C4-2B (cell line): ENCODE results near the gene PDPK1.
"Not testable (repeated sequence)": the region's sequence is repeated elsewhere in the genome, so short reads cannot be mapped to it uniquely, and the experiment has no call there.

Experiments used
- H3K27ac ChIP-seq: fragments of 450-650 bp; 2 replicates; pipeline ENCODE4 v1.5.1; 2017
- ZFX ChIP-seq: fragments of 450-650 bp; IDR thresholded peaks from 2 replicates; pipeline ENCODE4 v1.6.1; 2017
- TF ChIP-seq, protein P1 (sequence below): fragments of 450-650 bp; conservative IDR thresholded peaks from 2 replicates; pipeline ENCODE4 v1.5.1; 2017; ENCODE audit warnings: mild to moderate bottlenecking

Gene PDPK1

DNA sequence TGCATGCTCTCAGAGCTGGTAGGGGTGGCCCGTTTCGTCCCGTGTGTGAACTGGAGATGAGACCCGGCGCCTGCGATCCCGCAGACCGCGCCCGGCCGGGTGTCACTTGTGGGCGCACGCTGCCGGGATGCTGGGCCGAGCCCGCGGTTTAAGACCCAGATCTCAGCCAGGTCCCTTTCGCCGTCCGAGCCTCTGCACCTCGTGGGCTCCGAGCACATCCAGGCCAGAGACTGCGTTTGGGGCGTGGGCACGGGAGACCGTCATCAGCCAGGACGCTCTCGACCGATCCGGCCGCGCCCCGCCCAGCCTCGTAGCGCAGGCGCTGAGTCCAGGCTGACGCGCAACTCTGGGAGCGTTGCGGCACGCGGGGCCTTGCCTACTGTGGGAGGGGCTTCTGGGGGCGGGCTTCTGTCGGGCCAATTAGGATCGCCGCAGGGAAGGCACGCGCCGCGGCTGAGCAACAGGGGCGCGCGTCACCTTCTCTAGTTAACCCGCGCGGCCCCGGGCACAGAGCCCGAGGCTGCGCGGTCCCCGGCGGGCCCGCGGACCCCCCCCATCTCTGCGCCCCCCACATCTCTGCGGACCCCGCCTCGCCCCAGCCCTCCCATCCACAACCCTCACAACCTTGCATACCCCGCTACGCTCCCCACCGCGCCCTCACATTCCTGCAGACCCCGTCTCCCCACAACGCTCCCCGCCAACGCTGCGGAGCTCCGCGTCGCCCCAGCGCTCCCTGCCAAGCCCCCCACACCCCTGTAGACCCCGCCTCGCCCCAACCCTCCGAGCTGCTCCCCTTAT lies 5.9 kb upstream of the PDPK1 start:
- peak overlapping the region; percentile 72 for H3K27ac ChIP-seq

DNA sequence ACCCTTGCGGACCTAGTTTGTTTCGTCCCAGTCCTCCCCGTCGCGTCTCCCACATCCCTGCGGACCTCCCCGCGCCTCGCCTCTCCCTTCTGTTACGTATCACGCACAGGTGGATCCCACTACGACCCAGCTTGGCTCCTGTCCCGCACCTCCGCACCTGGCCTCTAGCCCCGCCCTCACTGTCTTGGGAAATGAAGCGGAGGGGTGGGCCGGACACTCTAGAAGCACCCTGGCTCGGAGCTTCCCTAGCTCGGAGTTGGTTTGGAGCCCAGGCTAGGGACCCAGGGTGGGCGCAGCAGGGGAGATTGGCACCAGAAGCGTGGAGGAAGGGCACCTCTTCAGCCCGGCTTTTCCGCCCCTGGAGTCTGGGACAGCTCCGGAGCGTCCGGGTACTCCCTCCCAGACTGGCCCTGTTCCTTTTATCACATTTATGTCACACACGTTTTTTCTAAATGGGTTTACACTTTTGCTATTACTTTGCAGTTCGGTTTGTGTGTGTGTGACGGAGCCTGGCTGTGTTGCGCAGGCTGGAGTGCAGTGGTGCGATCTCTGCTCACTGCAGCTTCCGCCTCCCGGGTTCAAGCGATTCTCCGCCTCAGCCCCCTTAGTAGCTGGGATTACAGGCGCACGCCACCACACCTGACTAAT lies 5.2 kb upstream of the PDPK1 start:
- TF ChIP-seq, protein P1, sequence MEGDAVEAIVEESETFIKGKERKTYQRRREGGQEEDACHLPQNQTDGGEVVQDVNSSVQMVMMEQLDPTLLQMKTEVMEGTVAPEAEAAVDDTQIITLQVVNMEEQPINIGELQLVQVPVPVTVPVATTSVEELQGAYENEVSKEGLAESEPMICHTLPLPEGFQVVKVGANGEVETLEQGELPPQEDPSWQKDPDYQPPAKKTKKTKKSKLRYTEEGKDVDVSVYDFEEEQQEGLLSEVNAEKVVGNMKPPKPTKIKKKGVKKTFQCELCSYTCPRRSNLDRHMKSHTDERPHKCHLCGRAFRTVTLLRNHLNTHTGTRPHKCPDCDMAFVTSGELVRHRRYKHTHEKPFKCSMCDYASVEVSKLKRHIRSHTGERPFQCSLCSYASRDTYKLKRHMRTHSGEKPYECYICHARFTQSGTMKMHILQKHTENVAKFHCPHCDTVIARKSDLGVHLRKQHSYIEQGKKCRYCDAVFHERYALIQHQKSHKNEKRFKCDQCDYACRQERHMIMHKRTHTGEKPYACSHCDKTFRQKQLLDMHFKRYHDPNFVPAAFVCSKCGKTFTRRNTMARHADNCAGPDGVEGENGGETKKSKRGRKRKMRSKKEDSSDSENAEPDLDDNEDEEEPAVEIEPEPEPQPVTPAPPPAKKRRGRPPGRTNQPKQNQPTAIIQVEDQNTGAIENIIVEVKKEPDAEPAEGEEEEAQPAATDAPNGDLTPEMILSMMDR, result no peak
- TF ChIP-seq ZFX, result no peak
- H3K27ac ChIP-seq, result peak overlapping the region; percentile 72

More for the DNA sequence above, 5.9 kb upstream of the PDPK1 start:
- TF ChIP-seq, protein P1, result no peak
- TF ChIP-seq ZFX, result no peak

DNA sequence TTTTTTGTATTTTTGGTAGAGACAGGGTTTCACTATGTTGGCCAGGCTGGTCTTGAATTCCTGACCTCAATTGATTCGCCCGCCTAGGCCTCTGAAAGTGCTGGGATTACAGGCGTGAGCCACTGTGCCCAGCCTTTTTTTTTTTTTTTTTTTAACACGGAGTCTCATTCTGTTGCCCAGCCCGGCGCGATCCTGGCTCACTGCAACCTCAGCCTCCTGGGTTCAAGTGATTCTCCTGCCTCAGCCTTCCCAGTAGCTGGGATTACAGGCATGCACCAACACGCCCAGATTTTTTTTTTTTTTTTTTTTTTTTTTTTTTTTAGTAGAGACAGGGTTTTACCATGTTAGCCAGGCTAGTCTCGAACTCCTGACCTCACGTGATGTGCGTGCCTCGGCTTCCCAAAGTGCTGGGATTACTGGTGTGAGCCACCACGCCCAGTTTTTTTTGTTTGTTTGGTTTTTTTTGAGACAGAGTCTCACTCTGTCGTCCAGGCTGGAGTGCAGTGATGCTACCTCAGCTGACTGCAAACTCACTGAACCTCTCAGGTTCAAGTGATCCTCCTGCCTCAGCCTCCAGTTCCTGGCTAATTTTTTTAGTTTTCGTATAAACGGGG lies 4.6 kb upstream of the PDPK1 start:
- peak overlapping the region; percentile 72 for H3K27ac ChIP-seq

DNA sequence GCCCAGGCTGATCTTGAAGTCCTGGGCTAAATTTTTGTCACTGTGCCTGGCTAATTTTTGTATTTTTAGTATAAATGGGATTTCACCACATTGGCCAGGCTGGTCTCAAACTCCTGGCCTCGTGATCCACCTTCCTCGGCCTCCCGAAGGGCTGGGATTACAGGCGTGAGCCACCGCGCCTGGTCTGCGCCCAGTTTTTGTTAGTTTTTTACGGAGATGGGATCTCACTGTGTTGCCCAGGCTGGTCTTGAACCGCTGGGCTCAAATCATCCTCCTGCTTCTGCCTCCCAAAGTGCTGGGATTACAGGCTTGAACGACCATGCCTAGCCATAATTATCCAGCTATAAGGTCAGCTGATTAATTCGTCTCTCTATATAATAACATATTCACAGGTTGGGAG lies 3.9 kb upstream of the PDPK1 start:
- TF ChIP-seq, protein P1, result no peak
- TF ChIP-seq ZFX, result no peak
- no peak overlapping the region; the same call in 1 of the 2 replicates for H3K27ac ChIP-seq

DNA sequence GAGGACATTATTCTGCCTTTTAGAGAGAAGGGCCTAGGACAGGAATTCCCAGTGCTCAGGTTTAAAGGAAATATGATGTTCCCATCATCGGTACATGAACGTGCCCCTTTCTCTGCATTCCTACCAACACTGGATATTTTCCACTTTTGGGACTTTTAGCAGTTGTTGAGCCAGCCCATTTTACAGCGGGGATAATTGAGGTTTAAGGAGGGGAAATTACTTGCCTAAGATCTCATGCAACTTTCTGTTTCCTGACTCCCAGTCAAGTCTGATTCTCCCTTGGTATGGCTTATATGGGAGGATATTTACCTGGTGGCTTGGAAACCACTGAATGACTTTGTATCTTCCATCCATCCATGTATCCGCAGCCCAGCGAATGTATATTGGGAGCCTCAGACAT lies 3.5 kb upstream of the PDPK1 start:
- not testable (repeated sequence) for H3K27ac ChIP-seq

DNA sequence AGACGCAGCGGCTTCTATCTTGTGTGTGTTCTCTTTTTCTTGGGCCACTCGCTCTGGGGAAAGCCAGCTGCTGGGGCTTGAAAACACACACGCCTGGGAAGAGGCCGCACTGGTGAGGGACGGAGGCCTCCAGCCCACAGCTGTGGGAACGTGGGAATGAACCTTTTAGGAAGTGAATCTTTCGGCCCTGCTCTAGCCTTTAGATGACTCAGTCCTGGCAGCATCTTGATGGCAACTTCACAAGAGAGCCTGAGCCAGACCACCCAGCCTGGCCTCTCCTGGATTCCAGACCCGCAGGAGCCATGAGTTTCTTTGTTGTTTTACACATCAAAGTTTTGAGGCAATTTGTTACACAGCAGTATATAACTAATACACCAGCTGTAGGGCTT lies 2.2 kb upstream of the PDPK1 start:
- H3K27ac ChIP-seq, result no peak overlapping the region; the same call in 1 of the 2 replicates
- TF ChIP-seq ZFX, result no peak
- TF ChIP-seq, protein P1, result no peak

DNA sequence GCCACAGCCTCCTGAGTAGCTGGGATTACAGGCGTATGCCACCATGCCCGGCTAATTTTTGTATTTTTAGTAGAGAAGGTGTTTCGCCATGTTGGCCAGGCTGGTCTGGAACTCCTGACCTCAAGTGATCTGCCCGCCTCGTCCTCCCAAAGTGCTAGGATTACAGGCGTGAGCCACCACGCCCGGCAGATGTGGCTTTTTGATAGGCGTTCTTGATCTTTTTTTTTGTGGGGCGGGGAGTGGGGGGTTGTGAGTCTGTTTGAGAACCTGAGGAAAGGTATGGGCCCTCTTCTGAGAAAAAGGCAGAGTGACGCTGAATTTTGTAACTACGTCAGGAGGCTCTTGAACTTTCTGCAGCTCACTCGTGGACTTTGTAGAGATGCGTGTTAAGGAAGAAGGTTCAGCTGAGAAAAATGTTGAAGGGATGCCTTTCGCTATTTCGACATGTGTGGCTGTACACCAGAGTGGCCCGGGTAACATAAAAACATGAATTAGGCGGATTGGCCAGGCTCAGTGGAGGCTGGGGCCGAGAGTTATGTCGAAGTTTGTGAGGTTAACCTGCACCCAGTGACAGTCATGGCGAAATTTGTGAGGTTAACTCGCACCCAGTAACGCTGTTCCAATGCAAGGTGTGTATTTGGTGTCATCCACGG lies 1.5 kb downstream of the PDPK1 start:
- peak overlapping the region; percentile 73 for H3K27ac ChIP-seq

DNA sequence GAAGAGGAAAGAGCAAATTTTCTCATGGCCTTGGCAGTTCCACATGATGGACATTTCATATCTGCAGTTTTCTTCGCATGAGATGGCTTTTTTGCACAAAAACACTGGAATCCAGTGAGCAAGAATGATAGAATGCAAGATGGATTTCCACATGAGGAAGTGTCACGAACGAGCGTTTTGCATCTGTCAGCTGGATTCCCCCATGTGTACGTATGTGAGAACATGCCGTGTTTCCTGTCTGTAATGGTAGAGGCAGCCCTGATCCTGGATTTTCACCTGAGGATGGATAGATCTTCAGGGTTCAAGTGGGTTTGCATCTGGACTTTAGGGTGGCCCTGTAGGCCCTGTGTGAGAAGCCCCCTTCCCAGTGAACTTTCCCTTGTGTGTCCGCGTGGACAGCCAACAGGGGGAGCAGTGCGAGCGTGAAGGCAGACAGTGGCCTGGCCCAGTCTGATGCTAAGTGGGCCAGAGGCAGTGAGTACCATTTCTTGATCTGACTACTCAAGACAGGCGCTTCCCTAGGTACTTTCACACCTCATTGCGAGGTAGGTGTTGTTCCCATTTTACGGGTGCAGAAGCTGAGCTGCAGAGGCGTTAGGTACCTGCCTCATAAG lies 2.1 kb downstream of the PDPK1 start:
- H3K27ac ChIP-seq, result not testable (repeated sequence)

DNA sequence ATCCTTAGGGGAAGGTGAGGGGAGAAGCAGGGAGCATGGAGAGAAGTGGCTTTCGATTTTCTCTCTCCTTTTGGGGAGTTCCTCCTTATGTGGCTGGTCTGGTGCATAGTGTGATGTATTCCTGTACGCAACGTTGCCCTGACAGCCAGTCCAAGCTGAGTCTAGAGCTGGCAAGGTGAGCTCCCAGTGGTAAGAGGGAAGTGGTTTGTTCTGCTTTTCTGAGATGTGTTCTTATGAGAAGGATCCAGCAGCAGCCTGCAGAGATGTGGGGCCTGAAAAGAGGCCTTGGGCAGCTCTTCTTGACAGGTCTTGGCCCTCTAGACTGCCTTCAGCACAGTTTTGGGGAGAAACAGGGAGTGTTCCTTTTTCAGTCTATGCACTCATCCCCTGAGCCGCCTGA lies 3.1 kb downstream of the PDPK1 start:
- H3K27ac ChIP-seq, result not testable (repeated sequence)

DNA sequence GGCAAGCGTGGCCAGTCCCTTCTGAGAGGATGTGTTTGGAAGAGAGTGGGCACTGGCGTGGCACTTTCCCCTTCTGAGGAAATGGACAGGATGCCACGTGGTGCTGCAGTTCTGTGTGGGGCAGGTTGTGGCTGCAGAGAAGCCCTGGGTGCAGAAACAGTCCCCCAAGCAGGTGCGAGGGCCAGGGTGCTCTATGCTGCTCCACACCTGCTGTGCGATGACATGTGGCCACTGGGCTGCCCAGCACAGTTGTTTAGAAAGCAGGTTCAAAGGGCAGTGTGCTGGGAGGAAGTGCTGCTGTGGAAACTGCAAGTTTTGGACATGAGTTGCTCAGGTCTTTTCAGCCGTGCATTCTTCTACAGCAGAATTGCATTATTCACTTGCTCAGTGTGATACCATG lies 3.6 kb downstream of the PDPK1 start:
- H3K27ac ChIP-seq, result not testable (repeated sequence)

DNA sequence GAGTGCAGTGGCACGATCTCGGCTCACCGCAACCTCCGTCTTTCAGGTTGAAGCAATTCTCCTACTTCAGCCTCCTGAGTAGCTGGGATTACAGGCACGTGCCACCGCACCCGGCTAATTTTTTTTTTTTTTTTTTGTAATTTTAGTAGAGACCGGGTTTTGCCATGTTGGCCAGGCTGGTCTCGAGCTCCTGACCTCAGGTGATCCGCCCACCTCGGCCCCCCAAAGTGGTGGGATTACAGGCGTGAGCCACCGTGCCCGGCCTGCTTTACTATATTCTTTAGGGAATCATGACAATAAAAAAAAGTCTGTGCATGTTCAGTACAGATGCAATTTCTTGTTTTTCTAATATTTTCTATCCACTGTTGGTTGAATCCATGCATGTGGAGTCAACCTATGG lies 6.0 kb downstream of the PDPK1 start:
- not testable (repeated sequence) for H3K27ac ChIP-seq

DNA sequence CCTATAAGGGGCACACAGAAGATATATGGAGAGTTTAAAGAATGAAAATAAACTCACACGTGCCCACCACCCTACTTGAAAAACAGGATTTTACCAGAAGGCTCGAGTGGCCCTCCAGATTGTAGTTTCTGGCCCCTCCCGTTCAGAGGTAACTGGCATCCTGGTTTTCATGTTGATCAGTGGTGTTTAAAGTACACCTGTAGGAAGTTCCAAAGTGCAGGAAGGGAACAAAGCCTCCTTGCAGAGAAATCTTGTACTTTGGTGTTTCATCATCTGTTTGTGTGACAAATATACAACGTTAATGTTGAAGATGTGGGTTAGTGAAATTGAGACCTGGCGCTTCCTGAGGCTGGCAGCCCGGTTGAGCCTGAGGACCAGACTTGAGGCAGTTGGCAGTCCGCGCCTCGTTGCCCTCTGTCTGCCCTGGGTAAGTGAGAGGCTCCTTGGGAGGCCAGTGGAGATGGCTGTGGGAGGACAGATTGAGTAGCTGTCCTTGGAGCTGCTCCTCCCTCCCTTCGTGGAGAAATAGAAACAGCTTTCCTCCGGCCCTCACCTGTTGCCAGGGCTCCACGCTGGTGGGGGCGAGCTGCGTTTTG lies 12.6 kb downstream of the PDPK1 start:
- not testable (repeated sequence) for H3K27ac ChIP-seq
